B cell (primary cell): ENCODE data around the gene SFMBT1.

Experiments used
- EZH2 ChIP-seq: IDR thresholded peaks from 2 replicates; pipeline ENCODE4 v1.6.1; 2012; ENCODE audit warnings: borderline replicate concordance, low read depth, mild to moderate bottlenecking, moderate library complexity, low read length; ENCODE audit not compliant: insufficient read depth, poor library complexity, severe bottlenecking
- TF ChIP-seq, protein P1 (sequence below): fragments of 200-600 bp; IDR thresholded peaks from one replicate; pipeline ENCODE4 v1.8.0; 2022; ENCODE audit warnings: antibody characterized with exemption, mild to moderate bottlenecking

DNA sequence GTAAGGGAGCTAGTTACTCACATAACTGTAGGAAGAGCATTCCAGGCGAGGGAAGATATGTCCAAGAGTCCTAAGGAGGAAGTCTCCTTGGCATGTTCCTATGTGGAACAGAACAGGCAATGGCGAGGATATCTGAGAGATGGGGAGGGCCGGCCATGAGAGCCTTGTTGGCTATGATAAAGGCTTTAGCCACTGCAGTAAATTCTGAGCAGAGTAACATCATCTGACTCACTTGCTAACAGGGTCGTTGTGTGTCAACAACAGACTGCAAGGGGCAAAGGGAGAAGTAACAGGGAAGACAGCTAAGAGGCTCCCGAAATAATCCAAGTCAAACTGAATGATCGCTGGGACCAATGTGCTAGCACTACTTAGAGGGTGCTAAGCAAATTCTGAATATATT, 21.6 kb downstream of the SFMBT1 start:
- TF ChIP-seq, protein P1, sequence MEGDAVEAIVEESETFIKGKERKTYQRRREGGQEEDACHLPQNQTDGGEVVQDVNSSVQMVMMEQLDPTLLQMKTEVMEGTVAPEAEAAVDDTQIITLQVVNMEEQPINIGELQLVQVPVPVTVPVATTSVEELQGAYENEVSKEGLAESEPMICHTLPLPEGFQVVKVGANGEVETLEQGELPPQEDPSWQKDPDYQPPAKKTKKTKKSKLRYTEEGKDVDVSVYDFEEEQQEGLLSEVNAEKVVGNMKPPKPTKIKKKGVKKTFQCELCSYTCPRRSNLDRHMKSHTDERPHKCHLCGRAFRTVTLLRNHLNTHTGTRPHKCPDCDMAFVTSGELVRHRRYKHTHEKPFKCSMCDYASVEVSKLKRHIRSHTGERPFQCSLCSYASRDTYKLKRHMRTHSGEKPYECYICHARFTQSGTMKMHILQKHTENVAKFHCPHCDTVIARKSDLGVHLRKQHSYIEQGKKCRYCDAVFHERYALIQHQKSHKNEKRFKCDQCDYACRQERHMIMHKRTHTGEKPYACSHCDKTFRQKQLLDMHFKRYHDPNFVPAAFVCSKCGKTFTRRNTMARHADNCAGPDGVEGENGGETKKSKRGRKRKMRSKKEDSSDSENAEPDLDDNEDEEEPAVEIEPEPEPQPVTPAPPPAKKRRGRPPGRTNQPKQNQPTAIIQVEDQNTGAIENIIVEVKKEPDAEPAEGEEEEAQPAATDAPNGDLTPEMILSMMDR, result no peak
- no peak for TF ChIP-seq EZH2
